ENCODE measurements around the gene JUNB. TPM values are rescaled to one million over a fixed set of nuclear protein-coding genes. Genes with fewer than 3 reads are reported as not detected.
A peak's percentile ranks its signal among the peaks of the same experiment; 100 is the strongest.

The JUNB gene
- total RNA-seq, 1 experiment from 2014 or later, result 16.4 TPM

DNA sequence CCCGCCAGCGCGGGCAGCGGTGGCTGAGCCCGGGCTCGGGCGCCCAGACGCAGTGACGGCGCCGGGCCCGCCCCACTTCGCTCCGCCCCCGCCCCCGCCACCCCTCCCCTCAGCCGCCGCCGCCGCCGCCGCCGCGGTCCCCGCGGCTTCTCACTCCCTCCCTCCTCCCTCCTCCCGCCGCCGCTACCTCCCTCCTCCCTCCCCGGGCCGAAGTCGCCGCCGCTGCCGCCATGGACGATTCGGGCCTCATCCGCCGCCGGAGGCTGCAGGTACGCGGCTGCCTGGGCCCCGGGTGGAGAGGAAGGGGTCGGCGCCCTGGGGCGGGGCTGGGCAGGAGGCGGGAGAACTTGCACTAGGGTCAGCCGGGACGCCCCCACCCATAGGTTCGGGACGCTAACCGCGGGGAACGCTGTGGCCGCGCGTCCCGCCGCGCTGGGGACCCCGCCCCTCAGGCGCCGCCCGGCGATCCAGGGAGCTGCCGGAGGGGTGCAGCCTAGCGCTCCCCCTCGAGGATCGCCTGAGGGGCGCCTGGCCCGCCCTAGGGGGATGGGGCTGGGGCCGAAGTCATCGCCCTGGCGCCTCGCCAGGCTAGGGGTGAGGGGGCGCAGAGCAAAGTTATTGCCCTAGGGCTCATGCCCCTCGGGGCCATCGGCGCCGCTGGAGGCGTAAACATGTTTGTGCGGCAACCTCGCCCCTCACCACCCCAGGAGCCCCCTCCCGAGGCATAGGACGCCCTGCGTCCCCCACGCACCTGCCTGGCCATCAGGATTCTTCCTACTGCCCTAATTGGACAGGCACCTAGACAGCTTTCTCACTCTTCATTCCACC lies 42.7 kb downstream of the JUNB start:
- H3K4me1 Mint-ChIP-seq (ENCODE audit: low read depth, unreplicated experiment), result peaks cover 14% of the 10 kb centered on the region
- no peaks in the 10 kb centered on the region for H3K27me3 ChIP-seq (replicated peaks; ENCODE audit: control insufficient read depth, insufficient read depth, low read length)
- intact Hi-C loops (cut with micrococcal nuclease; ENCODE audit: unreplicated experiment), result no loop called here
- H3K9me3 Mint-ChIP-seq (ENCODE audit: unreplicated experiment), result no peaks in the 10 kb centered on the region
- peak in 1 of 2 experiments; percentile 41 for DNase-seq
- H3K9me3 ChIP-seq, result no peaks in the 10 kb centered on the region
- TF ChIP-seq, protein P1, sequence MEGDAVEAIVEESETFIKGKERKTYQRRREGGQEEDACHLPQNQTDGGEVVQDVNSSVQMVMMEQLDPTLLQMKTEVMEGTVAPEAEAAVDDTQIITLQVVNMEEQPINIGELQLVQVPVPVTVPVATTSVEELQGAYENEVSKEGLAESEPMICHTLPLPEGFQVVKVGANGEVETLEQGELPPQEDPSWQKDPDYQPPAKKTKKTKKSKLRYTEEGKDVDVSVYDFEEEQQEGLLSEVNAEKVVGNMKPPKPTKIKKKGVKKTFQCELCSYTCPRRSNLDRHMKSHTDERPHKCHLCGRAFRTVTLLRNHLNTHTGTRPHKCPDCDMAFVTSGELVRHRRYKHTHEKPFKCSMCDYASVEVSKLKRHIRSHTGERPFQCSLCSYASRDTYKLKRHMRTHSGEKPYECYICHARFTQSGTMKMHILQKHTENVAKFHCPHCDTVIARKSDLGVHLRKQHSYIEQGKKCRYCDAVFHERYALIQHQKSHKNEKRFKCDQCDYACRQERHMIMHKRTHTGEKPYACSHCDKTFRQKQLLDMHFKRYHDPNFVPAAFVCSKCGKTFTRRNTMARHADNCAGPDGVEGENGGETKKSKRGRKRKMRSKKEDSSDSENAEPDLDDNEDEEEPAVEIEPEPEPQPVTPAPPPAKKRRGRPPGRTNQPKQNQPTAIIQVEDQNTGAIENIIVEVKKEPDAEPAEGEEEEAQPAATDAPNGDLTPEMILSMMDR (IDR thresholded peaks at IDR 0.05; ENCODE audit: insufficient read depth in 1 of 2, low read depth in 1 of 2, low read length in 1 of 2, severe bottlenecking in 1 of 2, unreplicated experiment in 1 of 2), result peak in 1 of 2 experiments; percentile 14
- H3K4me3 Mint-ChIP-seq (ENCODE audit: unreplicated experiment), result peak overlapping the region; percentile 63
- peak overlapping the region; percentile 66 for H3K4me3 ChIP-seq (ENCODE audit: low read depth, low read length)
- peaks cover 16% of the 10 kb centered on the region for H3K4me1 ChIP-seq
- no peaks in the 10 kb centered on the region for H3K36me3 ChIP-seq (ENCODE audit: control insufficient read depth, insufficient read depth, low read length)
- H3K27me3 Mint-ChIP-seq (ENCODE audit: insufficient read depth, unreplicated experiment), result peaks cover 15% of the 10 kb centered on the region
- no peak overlapping the region for H3K27ac Mint-ChIP-seq (ENCODE audit: unreplicated experiment)
- CTCF ChIA-PET, result interaction anchor here (0.6 kb wide), 1 partner anchor 33 kb away, joined by 3 read pairs; no protein-coding TSS in a partner anchor
- peaks cover 11% of the 10 kb centered on the region for H3K36me3 Mint-ChIP-seq (ENCODE audit: insufficient read depth, unreplicated experiment)
- BruUV-seq (replicated peaks), result no TSS peak
- POLR2A ChIA-PET, result no interaction called here

DNA sequence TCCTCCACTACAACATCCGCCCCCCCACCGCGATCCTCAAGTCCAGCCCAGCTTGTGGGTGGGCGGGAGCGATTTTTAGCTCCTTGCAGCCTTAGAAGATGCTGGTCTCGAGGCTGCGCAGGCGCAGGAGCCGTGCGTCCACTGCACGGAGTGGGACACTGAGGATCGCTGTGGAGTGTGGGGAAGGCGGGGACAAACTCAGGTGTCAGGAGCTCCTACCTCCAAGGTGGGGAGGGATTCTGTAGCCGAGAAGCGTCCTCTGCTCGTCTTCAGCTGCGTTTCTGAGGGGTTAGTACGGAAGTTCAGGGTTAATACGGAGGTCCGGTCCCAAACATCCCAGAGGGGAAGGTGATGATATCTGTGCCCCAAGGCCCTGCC lies 43.3 kb downstream of the JUNB start, which contains the start of gene RTBDN:
Gene RTBDN (minus strand): TSS at position 14 of the 378 bp plus-strand sequence. CDS start 4,600 bp downstream, outside the sequence.
- Histone ChIP-seq H3K36me3 (ENCODE audit: control insufficient read depth, insufficient read depth, low read length) (no peaks in the 10 kb centered on the region), H3K4me3 (ENCODE audit: low read depth, low read length) (peak within 1 kb of the TSS; percentile 66), H3K9me3 (no peaks in the 10 kb centered on the region), H3K27me3 (replicated peaks; ENCODE audit: control insufficient read depth, insufficient read depth, low read length) (no peaks in the 10 kb centered on the region), H3K4me1 (peaks cover 16% of the 10 kb centered on the region)
- Mint-ChIP-seq H3K4me1 (ENCODE audit: low read depth, unreplicated experiment) (peaks cover 14% of the 10 kb centered on the region), H3K9me3 (ENCODE audit: unreplicated experiment) (no peaks in the 10 kb centered on the region), H3K27ac (ENCODE audit: unreplicated experiment) (no peak within 1 kb of the TSS), H3K4me3 (ENCODE audit: unreplicated experiment) (peak within 1 kb of the TSS; percentile 63), H3K27me3 (ENCODE audit: insufficient read depth, unreplicated experiment) (peaks cover 20% of the 10 kb centered on the region), H3K36me3 (ENCODE audit: insufficient read depth, unreplicated experiment) (peaks cover 11% of the 10 kb centered on the region)
- no TSS peak for BruUV-seq (replicated peaks)
- ChIA-PET POLR2A (no interaction called here), CTCF (interaction anchor here (0.6 kb wide), 1 partner anchor 34 kb away, joined by 3 read pairs; no protein-coding TSS in a partner anchor)
- DNase-seq, result no peak
- TF ChIP-seq, protein P1 (IDR thresholded peaks at IDR 0.05; ENCODE audit: insufficient read depth in 1 of 2, low read depth in 1 of 2, low read length in 1 of 2, severe bottlenecking in 1 of 2, unreplicated experiment in 1 of 2), result no peak
- intact Hi-C loops (cut with micrococcal nuclease; ENCODE audit: unreplicated experiment), result no loop called here

DNA sequence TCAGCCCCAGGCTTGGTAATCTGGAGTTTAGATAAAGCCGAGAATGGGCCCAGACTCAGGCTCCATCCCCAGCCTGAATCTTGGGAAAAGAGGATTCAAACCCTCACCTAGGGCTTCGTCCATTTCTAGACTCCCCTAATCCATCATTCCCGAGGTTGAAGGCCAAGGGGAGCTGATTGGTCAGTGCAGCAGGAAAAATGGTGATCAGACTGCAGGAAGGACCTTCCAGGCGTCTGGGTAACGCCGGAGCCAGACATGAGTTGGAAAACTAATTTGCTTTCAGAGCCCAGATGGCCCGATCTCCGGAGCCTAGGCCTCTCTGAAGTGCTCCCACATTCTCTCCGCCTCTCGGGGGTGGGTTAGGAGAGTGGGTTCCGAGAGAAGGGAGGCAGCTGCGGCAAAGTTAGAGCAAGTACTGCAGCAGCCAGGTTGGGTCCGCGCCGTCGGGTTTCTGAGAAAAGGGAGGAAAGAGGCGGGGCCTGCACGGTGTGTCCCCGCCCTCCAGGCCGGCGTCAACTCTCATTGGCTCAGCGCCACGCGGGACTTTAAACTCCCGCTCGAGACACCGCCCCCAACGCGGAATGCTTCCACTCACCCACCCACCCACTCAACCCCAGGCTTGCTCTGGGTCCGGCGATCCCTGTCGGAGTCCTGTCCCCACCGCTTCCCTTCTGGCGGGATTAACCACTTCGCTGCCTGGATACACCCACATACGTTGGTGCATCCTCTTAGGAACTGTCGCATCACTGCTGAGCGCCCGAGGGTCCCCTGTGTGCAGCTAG lies 43.9 kb downstream of the JUNB start:
- H3K27me3 Mint-ChIP-seq (ENCODE audit: insufficient read depth, unreplicated experiment), result peaks cover 21% of the 10 kb centered on the region
- no peaks in the 10 kb centered on the region for H3K27me3 ChIP-seq (replicated peaks; ENCODE audit: control insufficient read depth, insufficient read depth, low read length)
- TF ChIP-seq, protein P1 (IDR thresholded peaks at IDR 0.05; ENCODE audit: insufficient read depth in 1 of 2, low read depth in 1 of 2, low read length in 1 of 2, severe bottlenecking in 1 of 2, unreplicated experiment in 1 of 2), result no peak

More for the DNA sequence above, 43.9 kb downstream of the JUNB start:
- H3K27ac Mint-ChIP-seq (ENCODE audit: unreplicated experiment), result no peak overlapping the region
- H3K36me3 Mint-ChIP-seq (ENCODE audit: insufficient read depth, unreplicated experiment), result peaks cover 11% of the 10 kb centered on the region
- no peaks in the 10 kb centered on the region for H3K9me3 Mint-ChIP-seq (ENCODE audit: unreplicated experiment)
- peak; percentile 42 to 52 for DNase-seq
- H3K4me1 ChIP-seq, result peaks cover 16% of the 10 kb centered on the region
- peak overlapping the region; percentile 63 for H3K4me3 Mint-ChIP-seq (ENCODE audit: unreplicated experiment)
- H3K4me1 Mint-ChIP-seq (ENCODE audit: low read depth, unreplicated experiment), result peaks cover 14% of the 10 kb centered on the region
- BruUV-seq (replicated peaks), result no TSS peak
- H3K36me3 ChIP-seq (ENCODE audit: control insufficient read depth, insufficient read depth, low read length), result no peaks in the 10 kb centered on the region
- ChIA-PET POLR2A (no interaction called here), CTCF (no interaction called here)
- no peak overlapping the region for H3K4me3 ChIP-seq (ENCODE audit: low read depth, low read length)
- no peaks in the 10 kb centered on the region for H3K9me3 ChIP-seq
- intact Hi-C loops (cut with micrococcal nuclease; ENCODE audit: unreplicated experiment), result loop anchor here (5.0 kb wide), 1 partner anchor 33 kb away; the partner anchor contains the start of genes PRDX2 and THSD8
